ENCODE results near the gene GRID2.

The GRID2 gene

DNA sequence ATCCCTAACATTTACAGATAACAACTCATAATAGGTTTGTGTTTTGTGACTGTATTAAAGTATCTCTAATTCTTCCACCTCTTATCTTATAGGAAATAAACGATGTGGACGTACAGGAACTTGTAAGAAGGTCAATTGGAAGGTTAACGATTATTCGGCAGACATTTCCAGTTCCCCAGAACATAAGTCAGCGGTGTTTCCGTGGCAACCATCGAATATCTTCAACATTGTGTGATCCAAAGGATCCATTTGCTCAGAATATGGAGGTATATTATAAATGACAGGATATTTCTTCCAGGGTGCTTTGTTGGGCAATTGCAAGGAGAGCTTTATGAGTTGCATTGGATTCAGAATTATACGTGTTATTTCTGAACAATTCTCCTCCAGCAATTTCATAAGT, 912.9 kb downstream of the GRID2 start:
- no peak overlapping the region for H3K4me3 ChIP-seq (ENCODE audit: low read length)

DNA sequence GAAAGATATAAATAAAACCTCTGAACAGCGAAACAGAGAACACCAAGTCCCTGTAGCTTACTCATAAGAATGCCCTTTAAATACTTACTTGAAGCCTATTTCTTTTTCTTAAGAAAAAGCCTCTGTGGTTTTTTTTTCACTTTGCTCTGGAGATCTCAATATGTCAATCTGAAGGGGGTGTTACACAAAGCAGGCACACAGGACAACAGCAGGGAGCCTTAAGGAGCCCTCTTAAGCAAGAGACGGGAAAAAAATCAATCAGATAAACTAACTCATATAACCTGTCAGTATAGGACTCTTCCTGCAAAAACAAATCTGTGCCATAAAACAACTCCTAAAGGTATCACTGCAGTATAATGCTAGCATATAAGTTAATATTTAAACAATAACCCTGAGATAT, 913.7 kb downstream of the GRID2 start:
- no peaks in the 10 kb centered on the region for H3K9me3 ChIP-seq (replicated peaks; ENCODE audit: insufficient read depth, low read length)
- no peaks in the 10 kb centered on the region for H4K20me1 ChIP-seq (ENCODE audit: insufficient read depth, low read length)
- H3K9me2 ChIP-seq (replicated peaks; ENCODE audit: insufficient read depth, low read length) = no peaks in the 10 kb centered on the region
- no peak overlapping the region for H3K9ac ChIP-seq (ENCODE audit: low read length)
- DNase-seq = no peak
- H3K4me3 ChIP-seq (ENCODE audit: low read length) = no peak overlapping the region
- H3K79me2 ChIP-seq (ENCODE audit: low read length) = no peaks in the 10 kb centered on the region
- no peak overlapping the region for H3K4me2 ChIP-seq (ENCODE audit: low read depth, low read length)
- H3K27me3 ChIP-seq (replicated peaks; ENCODE audit: insufficient read depth, low read length) = no peaks in the 10 kb centered on the region
- no peaks in the 10 kb centered on the region for H3F3A ChIP-seq (ENCODE audit: insufficient read depth, low read length)
- no peaks in the 10 kb centered on the region for H3K4me1 ChIP-seq (ENCODE audit: low read length)
- H2AFZ ChIP-seq (ENCODE audit: low read length) = no peak overlapping the region
- H3K36me3 ChIP-seq (replicated peaks; ENCODE audit: insufficient read depth, low read length) = no peaks in the 10 kb centered on the region
- no peak overlapping the region for H3K27ac ChIP-seq (ENCODE audit: low read length)
- TF ChIP-seq, protein P1, sequence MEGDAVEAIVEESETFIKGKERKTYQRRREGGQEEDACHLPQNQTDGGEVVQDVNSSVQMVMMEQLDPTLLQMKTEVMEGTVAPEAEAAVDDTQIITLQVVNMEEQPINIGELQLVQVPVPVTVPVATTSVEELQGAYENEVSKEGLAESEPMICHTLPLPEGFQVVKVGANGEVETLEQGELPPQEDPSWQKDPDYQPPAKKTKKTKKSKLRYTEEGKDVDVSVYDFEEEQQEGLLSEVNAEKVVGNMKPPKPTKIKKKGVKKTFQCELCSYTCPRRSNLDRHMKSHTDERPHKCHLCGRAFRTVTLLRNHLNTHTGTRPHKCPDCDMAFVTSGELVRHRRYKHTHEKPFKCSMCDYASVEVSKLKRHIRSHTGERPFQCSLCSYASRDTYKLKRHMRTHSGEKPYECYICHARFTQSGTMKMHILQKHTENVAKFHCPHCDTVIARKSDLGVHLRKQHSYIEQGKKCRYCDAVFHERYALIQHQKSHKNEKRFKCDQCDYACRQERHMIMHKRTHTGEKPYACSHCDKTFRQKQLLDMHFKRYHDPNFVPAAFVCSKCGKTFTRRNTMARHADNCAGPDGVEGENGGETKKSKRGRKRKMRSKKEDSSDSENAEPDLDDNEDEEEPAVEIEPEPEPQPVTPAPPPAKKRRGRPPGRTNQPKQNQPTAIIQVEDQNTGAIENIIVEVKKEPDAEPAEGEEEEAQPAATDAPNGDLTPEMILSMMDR (IDR thresholded peaks at IDR 0.05; ENCODE audit: low read length) = no peak
- TF ChIP-seq EZH2phosphoT487 (IDR thresholded peaks at IDR 0.05; ENCODE audit: low read length) (no peak), EZH2 (optimal IDR thresholded peaks at IDR 0.05; ENCODE audit: low read depth, low read length) (no peak)

More for the DNA sequence above, 912.9 kb downstream of the GRID2 start:
- H4K20me1 ChIP-seq (ENCODE audit: insufficient read depth, low read length) = no peaks in the 10 kb centered on the region
- no peaks in the 10 kb centered on the region for H3K4me1 ChIP-seq (ENCODE audit: low read length)
- no peak overlapping the region for H3K27ac ChIP-seq (ENCODE audit: low read length)
- H3K9ac ChIP-seq (ENCODE audit: low read length) = no peak overlapping the region
- no peaks in the 10 kb centered on the region for H3F3A ChIP-seq (ENCODE audit: insufficient read depth, low read length)
- H3K36me3 ChIP-seq (replicated peaks; ENCODE audit: insufficient read depth, low read length) = no peaks in the 10 kb centered on the region
- H2AFZ ChIP-seq (ENCODE audit: low read length) = no peak overlapping the region
- no peak overlapping the region for H3K4me2 ChIP-seq (ENCODE audit: low read depth, low read length)
- no peaks in the 10 kb centered on the region for H3K79me2 ChIP-seq (ENCODE audit: low read length)
- DNase-seq = no peak
- H3K9me2 ChIP-seq (replicated peaks; ENCODE audit: insufficient read depth, low read length) = no peaks in the 10 kb centered on the region
- TF ChIP-seq EZH2phosphoT487 (IDR thresholded peaks at IDR 0.05; ENCODE audit: low read length) (no peak), EZH2 (optimal IDR thresholded peaks at IDR 0.05; ENCODE audit: low read depth, low read length) (no peak)
- TF ChIP-seq, protein P1 (IDR thresholded peaks at IDR 0.05; ENCODE audit: low read length) = no peak
- H3K9me3 ChIP-seq (replicated peaks; ENCODE audit: insufficient read depth, low read length) = no peaks in the 10 kb centered on the region
- H3K27me3 ChIP-seq (replicated peaks; ENCODE audit: insufficient read depth, low read length) = no peaks in the 10 kb centered on the region

DNA sequence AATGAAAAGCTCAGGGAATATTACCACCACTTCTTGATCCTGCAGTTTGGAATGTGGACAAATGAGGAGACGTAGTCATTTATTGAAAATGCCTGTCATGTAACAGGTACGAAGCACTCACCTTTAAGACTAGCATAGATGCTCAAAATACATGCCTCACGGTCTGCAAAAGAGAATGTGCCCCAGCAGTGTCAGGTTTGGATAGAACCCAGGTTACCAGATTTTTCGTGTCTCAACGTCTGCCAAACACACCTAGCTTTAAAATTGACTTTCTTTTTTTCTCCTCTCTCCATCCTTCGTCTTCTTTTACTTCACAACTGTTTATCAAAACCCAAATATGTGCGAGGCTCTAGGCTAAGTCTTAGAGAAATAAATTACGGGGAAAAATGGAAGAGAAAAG, 918.0 kb downstream of the GRID2 start:
- no peak for DNase-seq
- H3F3A ChIP-seq (ENCODE audit: insufficient read depth, low read length) = no peaks in the 10 kb centered on the region

More for the DNA sequence above, 918.0 kb downstream of the GRID2 start:
- H3K9me3 ChIP-seq (replicated peaks; ENCODE audit: insufficient read depth, low read length) = no peaks in the 10 kb centered on the region
- H3K4me2 ChIP-seq (ENCODE audit: low read depth, low read length) = no peak overlapping the region
- TF ChIP-seq EZH2phosphoT487 (IDR thresholded peaks at IDR 0.05; ENCODE audit: low read length) (no peak), EZH2 (optimal IDR thresholded peaks at IDR 0.05; ENCODE audit: low read depth, low read length) (no peak)
- TF ChIP-seq, protein P1 (IDR thresholded peaks at IDR 0.05; ENCODE audit: low read length) = no peak
- H3K9me2 ChIP-seq (replicated peaks; ENCODE audit: insufficient read depth, low read length) = no peaks in the 10 kb centered on the region
- H3K27ac ChIP-seq (ENCODE audit: low read length) = no peak overlapping the region
- H3K4me1 ChIP-seq (ENCODE audit: low read length) = no peaks in the 10 kb centered on the region
- H3K27me3 ChIP-seq (replicated peaks; ENCODE audit: insufficient read depth, low read length) = no peaks in the 10 kb centered on the region
- H3K79me2 ChIP-seq (ENCODE audit: low read length) = no peaks in the 10 kb centered on the region
- no peaks in the 10 kb centered on the region for H4K20me1 ChIP-seq (ENCODE audit: insufficient read depth, low read length)
- no peak overlapping the region for H2AFZ ChIP-seq (ENCODE audit: low read length)
- H3K36me3 ChIP-seq (replicated peaks; ENCODE audit: insufficient read depth, low read length) = no peaks in the 10 kb centered on the region
- H3K4me3 ChIP-seq (ENCODE audit: low read length) = no peak overlapping the region
- H3K9ac ChIP-seq (ENCODE audit: low read length) = no peak overlapping the region

Measured in MM.1S (cell line).